Esophagus (tissue), 2 donors: ENCODE measurements around the gene WDR89. TPM values are rescaled to one million over a fixed set of nuclear protein-coding genes. Genes with fewer than 3 reads are reported as not detected.

Source experiments
- H3K27ac ChIP-seq, 2 donors: one replicate each; pipeline ENCODE4 v1.5.1; 2013; ENCODE audit warnings: low read depth in 2 of 2, mild to moderate bottlenecking in 2 of 2, inconsistent platforms in 1 of 2, low read length in 1 of 2, moderate library complexity in 1 of 2
- H3K27me3 ChIP-seq, 2 donors: one replicate each; pipeline ENCODE4 v1.6.1; 2013; ENCODE audit warnings: low read length in 2 of 2, control low read depth in 1 of 2, mild to moderate bottlenecking in 1 of 2; ENCODE audit not compliant: insufficient read depth in 2 of 2, control insufficient read depth in 1 of 2
- H3K36me3 ChIP-seq, 2 donors: one replicate each; pipeline ENCODE4 v1.6.1; 2013; ENCODE audit warnings: low read length in 1 of 2; ENCODE audit not compliant: control insufficient read depth in 2 of 2, insufficient read depth in 2 of 2
- H3K4me1 ChIP-seq, 2 donors: one replicate each; pipeline ENCODE4 v1.6.1; 2013; ENCODE audit warnings: low read length in 1 of 2; ENCODE audit not compliant: control insufficient read depth in 2 of 2, insufficient read depth in 2 of 2
- H3K4me3 ChIP-seq, 2 donors: one replicate each; pipeline ENCODE4 v1.5.1; 2013; ENCODE audit warnings: low read length in 2 of 2, mild to moderate bottlenecking in 2 of 2, low read depth in 1 of 2, moderate library complexity in 1 of 2
- H3K9me3 ChIP-seq, 2 donors: one replicate each; pipeline ENCODE4 v1.6.1; 2013; ENCODE audit warnings: mild to moderate bottlenecking in 2 of 2, low read depth in 1 of 2, low read length in 1 of 2, moderate library complexity in 1 of 2; ENCODE audit not compliant: control insufficient read depth in 2 of 2, insufficient read depth in 1 of 2
- WGBS, 2 donors: extraction: QIAGEN DNeasy Blood & Tissue Kit; methylation state at CpG; one replicate each; pipeline ENCODE4 v1.1.7; 2013; 5-methylcytosine and 5-hydroxymethylcytosine counted together
- polyA plus RNA-seq, 2 donors: library from polyadenylated mRNA; stranded (reverse); fragments of 200-250 nt; gene quantifications; one replicate each; pipeline ENCODE4 v1.2.3, GENCODE V29; 2013
- donor health status: healthy with polysubstance abuse.
- donor health status: Bipolar disorder and iron deficiency.

Gene WDR89
- polyA plus RNA-seq, 2 donors: 3.5 to 3.6 TPM

DNA sequence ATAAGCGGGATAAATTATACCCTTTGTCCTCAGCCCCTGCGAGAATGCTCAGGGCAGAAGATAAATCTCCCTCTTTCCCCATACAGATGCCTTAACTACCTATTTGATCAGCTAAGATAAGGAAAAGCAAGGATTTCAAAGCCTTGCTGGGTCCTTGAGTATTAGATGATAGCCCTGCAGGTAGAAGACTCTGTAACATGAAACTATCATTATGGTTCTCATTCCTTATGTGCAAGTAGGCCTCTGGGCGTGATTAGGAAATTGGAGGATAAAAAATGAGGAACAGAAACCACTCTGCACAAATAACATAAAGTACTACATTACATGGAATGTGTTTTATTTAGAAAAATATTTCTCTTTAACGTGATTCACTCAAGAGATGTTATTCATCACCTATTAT is 14.5 kb upstream of the WDR89 start:
- Histone ChIP-seq H3K4me3 (no peak overlapping the region), H3K36me3 (no peaks in the 10 kb centered on the region), H3K27me3 (no peaks in the 10 kb centered on the region), H3K4me1 (no peaks in the 10 kb centered on the region), H3K27ac (no peak overlapping the region), H3K9me3 (no peaks in the 10 kb centered on the region)
- 85 to 86% methylated on average over 4 of the region's 4 CpGs for WGBS, 2 donors

DNA sequence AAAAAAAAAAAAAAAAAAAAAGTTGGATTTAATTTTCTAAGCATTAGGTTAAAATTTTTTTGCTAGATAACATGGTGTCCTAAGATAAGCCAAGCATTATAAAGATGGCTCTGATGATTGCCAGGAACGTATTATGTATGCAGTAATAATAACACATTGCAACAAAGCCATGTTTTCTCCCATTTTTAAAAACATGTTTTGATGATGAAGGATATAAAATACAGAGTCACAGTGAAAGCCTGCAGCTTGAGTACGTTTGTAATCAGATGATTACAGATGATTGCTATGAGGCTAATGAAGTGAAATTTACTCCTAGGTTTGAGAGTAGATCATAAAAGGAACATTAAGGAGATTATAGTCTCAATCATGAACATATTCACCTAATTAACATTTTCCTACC is 13.3 kb upstream of the WDR89 start:
- no peaks in the 10 kb centered on the region for H3K36me3 ChIP-seq
- 75 to 85% methylated on average over 2 of the region's 2 CpGs for WGBS, 2 donors
- no peak overlapping the region for H3K27ac ChIP-seq
- H3K4me3 ChIP-seq: no peak overlapping the region
- H3K27me3 ChIP-seq: no peaks in the 10 kb centered on the region
- H3K9me3 ChIP-seq: no peaks in the 10 kb centered on the region
- H3K4me1 ChIP-seq: no peaks in the 10 kb centered on the region

DNA sequence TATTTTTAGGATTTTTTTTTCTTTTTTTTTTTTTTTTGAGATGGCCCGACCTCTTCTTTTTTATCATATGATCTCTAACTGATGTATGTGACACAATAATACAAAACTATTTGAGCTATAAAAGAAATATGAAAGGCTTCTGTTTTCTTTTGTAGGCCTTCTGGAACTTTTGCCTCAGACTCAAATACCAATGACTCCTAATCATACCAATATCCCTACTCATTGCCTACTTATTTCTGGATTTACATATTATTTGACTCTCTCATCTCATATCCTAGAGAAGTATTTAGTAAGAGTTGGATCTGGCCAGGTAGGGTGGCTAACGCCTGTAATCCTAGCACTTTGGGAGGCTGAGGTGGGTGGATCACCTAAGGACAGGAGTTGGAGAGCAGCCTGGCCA is 12.7 kb upstream of the WDR89 start:
- Histone ChIP-seq H3K27ac (no peak overlapping the region), H3K27me3 (no peaks in the 10 kb centered on the region), H3K4me3 (no peak overlapping the region), H3K4me1 (no peaks in the 10 kb centered on the region), H3K36me3 (no peaks in the 10 kb centered on the region), H3K9me3 (no peaks in the 10 kb centered on the region)
- 95% methylated on average over 2 of the region's 2 CpGs for WGBS, 2 donors

DNA sequence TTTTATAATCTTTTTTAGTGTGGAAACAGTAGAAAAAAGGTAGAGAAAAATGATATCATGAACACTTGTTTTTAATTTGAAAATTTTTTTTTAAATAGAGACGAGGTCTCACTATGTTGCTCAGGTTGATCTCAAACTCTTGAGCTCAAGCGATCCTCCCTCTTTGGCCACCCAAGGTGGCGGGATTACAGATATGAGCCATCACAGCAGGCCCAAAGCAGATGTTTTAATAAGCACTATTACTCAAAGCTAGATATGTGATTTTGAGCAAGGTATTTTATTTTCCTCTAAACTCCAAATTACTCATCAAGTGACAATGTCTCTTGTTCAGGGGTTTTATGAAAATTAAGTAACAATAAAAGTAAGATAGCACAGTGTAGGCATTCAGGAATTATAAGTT is 10.7 kb upstream of the WDR89 start:
- Histone ChIP-seq H3K4me3 (no peak overlapping the region), H3K4me1 (no peaks in the 10 kb centered on the region), H3K27ac (no peak overlapping the region), H3K27me3 (no peaks in the 10 kb centered on the region), H3K36me3 (no peaks in the 10 kb centered on the region), H3K9me3 (no peaks in the 10 kb centered on the region)
- 92 to 95% methylated on average over 3 of the region's 3 CpGs for WGBS, 2 donors

DNA sequence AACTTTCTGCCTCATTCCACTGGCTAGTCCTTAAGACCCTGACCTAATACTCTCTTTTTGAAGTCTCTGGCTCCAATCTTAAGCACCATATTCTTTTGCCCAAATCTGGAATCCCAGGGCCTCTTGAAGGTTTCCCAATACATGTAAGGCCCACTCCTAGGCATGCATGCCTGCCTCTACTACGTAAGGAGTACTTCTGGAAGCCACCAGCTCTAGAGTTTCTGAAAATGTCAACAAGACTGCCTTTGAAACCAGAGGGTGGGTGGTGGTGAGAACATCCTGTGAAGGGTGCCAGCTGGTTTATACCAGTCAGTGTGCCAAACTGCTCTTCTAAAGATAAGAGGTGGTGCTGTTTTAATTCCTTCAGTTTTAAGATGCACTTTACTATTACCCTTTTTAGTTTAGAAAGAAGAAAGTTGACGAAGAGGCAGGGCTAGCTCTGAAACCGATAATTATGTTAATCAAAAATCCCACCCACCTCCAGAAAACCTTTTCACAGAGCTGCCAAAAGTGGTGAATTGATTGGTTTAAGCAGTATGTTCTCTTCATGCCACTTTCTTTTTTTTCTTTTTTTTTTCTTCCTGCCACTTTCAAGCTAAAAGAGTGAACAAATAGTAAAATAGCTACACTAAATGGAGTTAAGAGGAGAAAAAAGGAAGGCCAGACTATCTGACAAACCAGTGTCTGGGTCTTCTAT is 8.7 kb upstream of the WDR89 start:
- Histone ChIP-seq H3K36me3 (no peaks in the 10 kb centered on the region), H3K27me3 (no peaks in the 10 kb centered on the region), H3K27ac (no peak overlapping the region), H3K4me1 (no peaks in the 10 kb centered on the region), H3K4me3 (no peak overlapping the region), H3K9me3 (no peaks in the 10 kb centered on the region)
- WGBS, 2 donors: 60 to 76% methylated on average over 3 of the region's 3 CpGs

DNA sequence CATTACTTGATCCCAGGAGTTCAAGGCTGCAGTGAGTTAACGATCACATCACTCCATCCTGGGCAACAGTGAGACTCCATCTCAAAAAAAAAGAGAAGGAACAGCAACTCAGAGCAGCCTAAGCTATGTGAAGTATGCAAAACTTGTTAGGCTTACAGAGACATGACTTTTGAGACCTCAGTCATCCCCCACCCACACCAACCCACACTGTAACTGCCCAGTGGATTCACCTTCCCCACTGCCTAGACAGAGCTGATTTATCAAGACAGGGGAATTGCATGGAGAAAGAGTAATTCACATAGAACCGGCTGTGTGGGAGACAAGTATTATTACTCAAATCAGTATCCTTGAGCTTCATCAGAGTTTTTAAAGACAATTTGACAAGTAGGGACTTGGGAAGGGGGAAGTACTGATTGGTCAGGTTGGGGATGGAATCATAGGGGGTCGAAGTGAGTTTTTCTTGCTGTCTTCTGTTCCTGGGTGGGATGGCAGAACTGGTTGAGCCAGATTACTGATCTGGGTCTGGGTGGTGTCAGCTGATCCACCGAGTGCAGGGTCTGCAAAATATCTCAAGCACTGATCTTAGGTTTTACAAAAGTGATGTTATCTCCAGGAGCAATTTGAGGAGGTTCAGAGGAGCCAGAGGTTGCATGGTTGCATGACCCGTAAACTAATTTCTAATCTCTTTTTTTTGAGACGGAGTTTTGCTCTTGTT is 6.2 kb upstream of the WDR89 start:
- Histone ChIP-seq H3K27me3 (no peaks in the 10 kb centered on the region), H3K27ac (no peak overlapping the region), H3K4me3 (no peak overlapping the region), H3K9me3 (no peaks in the 10 kb centered on the region), H3K36me3 (no peaks in the 10 kb centered on the region), H3K4me1 (no peaks in the 10 kb centered on the region)
- 81 to 84% methylated on average over 6 of the region's 6 CpGs for WGBS, 2 donors

DNA sequence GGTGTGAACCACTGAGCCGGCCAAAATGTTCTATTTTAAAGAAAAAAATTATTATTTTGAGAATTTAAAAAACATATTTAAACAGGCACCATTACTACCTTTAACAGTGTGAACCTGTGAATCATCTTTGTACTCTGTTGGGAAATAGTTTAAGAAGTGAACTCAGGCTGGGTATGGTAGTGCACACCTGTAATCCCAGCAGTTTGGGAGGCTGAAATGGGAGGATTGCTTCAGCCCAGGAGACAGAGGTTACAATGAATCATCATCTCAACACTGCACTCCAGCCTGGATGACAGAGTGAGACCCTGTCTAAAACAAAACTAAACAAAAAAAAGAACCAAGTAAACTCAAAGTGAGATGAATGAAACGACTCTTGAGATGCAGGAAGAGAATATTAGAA is 3.1 kb upstream of the WDR89 start:
- H3K36me3 ChIP-seq: no peaks in the 10 kb centered on the region
- no peaks in the 10 kb centered on the region for H3K27me3 ChIP-seq
- no peaks in the 10 kb centered on the region for H3K4me1 ChIP-seq
- H3K4me3 ChIP-seq: no peak overlapping the region
- no peaks in the 10 kb centered on the region for H3K9me3 ChIP-seq
- 85 to 88% methylated on average over 2 of the region's 2 CpGs for WGBS, 2 donors
- no peak overlapping the region for H3K27ac ChIP-seq

DNA sequence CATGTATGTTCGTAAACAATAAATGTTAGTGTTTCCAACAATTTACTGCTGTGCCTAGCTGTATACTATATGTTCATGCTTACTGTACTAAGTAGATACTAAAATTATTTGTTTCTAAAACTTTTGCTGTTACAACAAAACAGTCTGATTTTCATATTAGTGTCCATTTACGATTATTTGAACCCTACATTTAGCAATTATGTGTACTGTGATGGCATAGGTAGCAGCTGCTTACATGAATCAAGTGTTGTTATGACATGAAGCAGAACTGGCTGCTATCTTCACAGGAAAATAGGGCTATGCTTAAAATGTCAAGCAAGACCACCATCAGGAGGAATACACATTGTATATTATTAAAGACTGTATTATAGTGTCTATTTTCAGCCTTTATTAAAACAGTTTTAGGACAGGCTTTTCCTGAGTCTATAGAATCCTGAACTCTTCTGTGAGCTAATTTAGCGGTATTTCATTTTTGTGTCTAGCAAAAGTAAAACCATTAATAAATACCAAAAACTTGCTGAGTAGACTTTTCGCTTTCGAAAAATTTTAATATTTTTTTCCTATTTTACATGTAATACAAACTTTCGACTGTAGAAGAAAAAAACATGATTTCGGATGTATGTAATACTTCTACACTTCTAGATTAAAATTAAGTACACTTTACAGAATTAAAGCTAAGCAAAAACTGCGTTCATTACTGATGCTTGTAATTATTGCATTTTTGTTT is 1.1 kb upstream of the WDR89 start:
- Histone ChIP-seq H3K27ac (no peak overlapping the region), H3K27me3 (no peaks in the 10 kb centered on the region), H3K9me3 (no peaks in the 10 kb centered on the region), H3K36me3 (no peaks in the 10 kb centered on the region), H3K4me1 (no peaks in the 10 kb centered on the region), H3K4me3 (peak overlapping the region in 1 of 2 donors; percentile 79)
- WGBS, 2 donors: 65 to 67% methylated on average over 8 of the region's 8 CpGs

DNA sequence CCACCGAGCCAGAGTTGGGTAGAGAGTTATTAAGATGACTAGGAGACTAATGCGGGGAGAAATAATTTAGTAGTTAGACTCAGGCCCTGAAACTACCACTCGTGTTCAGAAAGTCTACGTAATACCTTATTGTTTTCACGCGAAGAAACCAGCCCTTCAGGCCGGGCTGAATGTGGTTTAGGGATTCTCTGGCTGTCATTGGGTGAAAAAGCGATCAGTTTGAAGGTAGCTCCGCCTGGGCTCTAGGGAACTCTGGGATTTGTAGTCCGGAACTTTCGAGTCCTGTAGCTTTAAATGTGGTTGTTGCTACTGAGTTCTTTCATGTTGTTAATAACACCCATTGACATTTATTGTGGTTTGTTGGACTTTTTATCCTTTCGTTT is 549 bp upstream of the WDR89 start:
- Histone ChIP-seq H3K27me3 (no peaks in the 10 kb centered on the region), H3K27ac (peak overlapping the region; percentile 91 to 100), H3K36me3 (no peaks in the 10 kb centered on the region), H3K4me3 (peak overlapping the region; percentile 46 to 79), H3K4me1 (no peaks in the 10 kb centered on the region), H3K9me3 (no peaks in the 10 kb centered on the region)
- WGBS, 2 donors: 0% methylated on average over 12 of the region's 12 CpGs
